ENCODE data around the gene HSD17B12. TPM values are rescaled to one million over a fixed set of nuclear protein-coding genes. Genes with fewer than 3 reads are reported as not detected.

Gene HSD17B12
- total RNA-seq, 2 experiments from 2014 or later: 70.9 to 138 TPM

GRCh38 chr11:43639920-43640319 is 40.6 kb upstream of the HSD17B12 start:
- peaks cover 2% of the 10 kb centered on the region for H3K4me1 ChIP-seq (ENCODE audit: insufficient read depth, low read length, poor library complexity, severe bottlenecking)
- peaks cover 11% of the 10 kb centered on the region; the same call in 1 of the 2 replicates for H3K9me3 ChIP-seq (ENCODE audit: low read length)
- no peak overlapping the region for H3K4me3 ChIP-seq (ENCODE audit: low read depth, low read length, poor library complexity, severe bottlenecking)
- ChIA-PET CTCF (ENCODE audit: unreplicated experiment) (no interaction called here), POLR2A (interaction anchor here (0.7 kb wide), 1 partner anchor 1021 kb away, joined by 3 read pairs; no protein-coding TSS in a partner anchor)
- no peaks in the 10 kb centered on the region; the same call in 1 of the 2 replicates for H3K36me3 ChIP-seq (ENCODE audit: insufficient read depth, low read length)
- no peak overlapping the region for H3K4me2 ChIP-seq (ENCODE audit: low read length)
- no peaks in the 10 kb centered on the region for H4K20me1 ChIP-seq (ENCODE audit: insufficient read depth, low read length)
- H3K79me2 ChIP-seq (ENCODE audit: insufficient read depth, low read depth, low read length): peaks cover 5% of the 10 kb centered on the region; the same call in 1 of the 2 replicates
- no peaks in the 10 kb centered on the region for H3K9me2 ChIP-seq (ENCODE audit: insufficient read depth, low read length)
- DNase-seq (ENCODE audit: low spot score): no peak
- no TSS peak for BruUV-seq (replicated peaks)
- intact Hi-C loops (cut with micrococcal nuclease; ENCODE audit: unreplicated experiment): loop anchor here (5.0 kb wide), 1 partner anchor 212 kb away; no protein-coding TSS in a partner anchor
- TF ChIP-seq CTCF (conservative IDR thresholded peaks at IDR 0.05; ENCODE audit: low read length) (no peak), EZH2phosphoT487 (IDR thresholded peaks at IDR 0.05; ENCODE audit: borderline replicate concordance, low read depth, low read length) (no peak)
- no peak overlapping the region for H3K27ac ChIP-seq (ENCODE audit: low read depth, low read length, poor library complexity, severe bottlenecking)
- no peak overlapping the region for H2AFZ ChIP-seq (ENCODE audit: low read length)

- Histone ChIP-seq H2AFZ (ENCODE audit: low read length) (peak overlapping the region; percentile 98), H3K9me2 (ENCODE audit: insufficient read depth, low read length) (no peaks in the 10 kb centered on the region), H3K9me3 (ENCODE audit: low read length) (peaks cover 11% of the 10 kb centered on the region; the same call in 1 of the 2 replicates), H3K4me3 (ENCODE audit: low read depth, low read length, poor library complexity, severe bottlenecking) (peak overlapping the region; percentile 94), H4K20me1 (ENCODE audit: insufficient read depth, low read length) (no peaks in the 10 kb centered on the region), H3K4me2 (ENCODE audit: low read length) (peak overlapping the region; percentile 93), H3K4me1 (ENCODE audit: insufficient read depth, low read length, poor library complexity, severe bottlenecking) (peaks cover 7% of the 10 kb centered on the region), H3K27ac (ENCODE audit: low read depth, low read length, poor library complexity, severe bottlenecking) (no peak overlapping the region), H3K36me3 (ENCODE audit: insufficient read depth, low read length) (no peaks in the 10 kb centered on the region; the same call in 1 of the 2 replicates), H3K79me2 (ENCODE audit: insufficient read depth, low read depth, low read length) (peaks cover 12% of the 10 kb centered on the region; the same call in 1 of the 2 replicates)
- intact Hi-C loops (cut with micrococcal nuclease; ENCODE audit: unreplicated experiment): loop anchor here (2.0 to 5.0 kb wide), 2 partner anchors 37 to 208 kb away; partner anchors contain the start of gene HSD17B12
- TSS peak; percentile 94 for BruUV-seq (replicated peaks)
- DNase-seq (ENCODE audit: low spot score): peak; percentile 92
- POLR2A ChIA-PET: interaction anchor here (1.0 kb wide), 1 partner anchor 49 kb away, joined by 3 read pairs; no protein-coding TSS in a partner anchor
- CTCF ChIA-PET (ENCODE audit: unreplicated experiment): interaction anchor here (1.5 kb wide), 1 partner anchor 208 kb away, joined by 3 read pairs; no protein-coding TSS in a partner anchor
- no peak for TF ChIP-seq CTCF (conservative IDR thresholded peaks at IDR 0.05; ENCODE audit: low read length)
- TF ChIP-seq EZH2phosphoT487 (IDR thresholded peaks at IDR 0.05; ENCODE audit: borderline replicate concordance, low read depth, low read length): no peak
Observed at GRCh38 chr11:43643898-43644620, 36.5 kb upstream of the HSD17B12 start.

Measured in OCI-LY7 (cell line).